Skeletal muscle satellite cell (primary cell): ENCODE data around the gene EDC4.

Experiments used
- H3K27me3 ChIP-seq: 2 replicates; pipeline ENCODE4 v1.7.0; 2013; ENCODE audit warnings: low read length; ENCODE audit not compliant: control insufficient read depth, insufficient read depth
- H3K36me3 ChIP-seq: 2 replicates; pipeline ENCODE4 v1.7.0; 2013; ENCODE audit warnings: mild to moderate bottlenecking, control low read depth, low read length; ENCODE audit not compliant: insufficient read depth
- H3K4me1 ChIP-seq: 2 replicates; pipeline ENCODE4 v1.7.0; 2013; ENCODE audit warnings: low read length; ENCODE audit not compliant: control insufficient read depth, insufficient read depth
- H3K4me2 ChIP-seq: 2 replicates; pipeline ENCODE4 v1.7.0; 2013; ENCODE audit warnings: mild to moderate bottlenecking, low read length
- H3K4me3 ChIP-seq: 2 replicates; pipeline ENCODE4 v1.7.0; 2013; ENCODE audit warnings: low read length
- H3K9ac ChIP-seq: 2 replicates; pipeline ENCODE4 v1.7.0; 2013; ENCODE audit warnings: mild to moderate bottlenecking, low read depth, low read length, moderate library complexity
- H3K9me3 ChIP-seq: replicated peaks from 2 replicates; pipeline ENCODE4 v1.7.0; 2013; ENCODE audit warnings: mild to moderate bottlenecking, control low read depth, low read length

Gene EDC4

GRCh38 chr16:67881621-67882161, 8.8 kb downstream of the EDC4 start:
- H3K4me2 ChIP-seq = no peak overlapping the region
- H3K9me3 ChIP-seq = no peaks in the 10 kb centered on the region
- H3K36me3 ChIP-seq = peaks cover 94% of the 10 kb centered on the region
- H3K4me3 ChIP-seq = no peak overlapping the region
- no peak overlapping the region for H3K9ac ChIP-seq
- H3K27me3 ChIP-seq = no peaks in the 10 kb centered on the region
- peaks cover 18% of the 10 kb centered on the region for H3K4me1 ChIP-seq

DNA sequence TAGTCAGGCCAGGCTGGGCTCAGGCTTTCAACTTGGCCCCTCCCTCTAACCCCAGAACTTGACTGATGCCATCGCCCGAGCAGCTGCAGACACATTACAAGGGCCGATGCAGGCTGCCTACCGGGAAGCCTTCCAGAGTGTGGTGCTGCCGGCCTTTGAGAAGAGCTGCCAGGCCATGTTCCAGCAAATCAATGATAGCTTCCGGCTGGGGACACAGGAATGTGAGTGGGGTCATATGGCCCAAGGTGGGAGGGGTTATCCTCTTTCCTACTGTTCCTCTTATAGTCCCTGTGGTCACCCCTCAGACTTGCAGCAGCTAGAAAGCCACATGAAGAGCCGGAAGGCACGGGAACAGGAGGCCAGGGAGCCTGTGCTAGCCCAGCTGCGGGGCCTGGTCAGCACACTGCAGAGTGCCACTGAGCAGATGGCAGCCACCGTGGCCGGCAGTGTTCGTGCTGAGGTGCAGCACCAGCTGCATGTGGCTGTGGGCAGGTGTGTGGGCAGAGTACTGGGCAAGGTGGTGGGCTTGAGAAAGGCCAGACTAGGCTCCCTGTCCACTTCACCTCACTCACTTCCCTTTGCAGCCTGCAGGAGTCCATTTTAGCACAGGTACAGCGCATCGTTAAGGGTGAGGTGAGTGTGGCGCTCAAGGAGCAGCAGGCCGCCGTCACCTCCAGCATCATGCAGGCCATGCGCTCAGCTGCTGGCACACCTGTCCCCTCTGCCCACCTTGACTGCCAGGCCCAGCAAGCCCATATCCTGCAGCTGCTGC, 9.7 kb downstream of the EDC4 start:
- peaks cover 18% of the 10 kb centered on the region for H3K4me1 ChIP-seq

DNA sequence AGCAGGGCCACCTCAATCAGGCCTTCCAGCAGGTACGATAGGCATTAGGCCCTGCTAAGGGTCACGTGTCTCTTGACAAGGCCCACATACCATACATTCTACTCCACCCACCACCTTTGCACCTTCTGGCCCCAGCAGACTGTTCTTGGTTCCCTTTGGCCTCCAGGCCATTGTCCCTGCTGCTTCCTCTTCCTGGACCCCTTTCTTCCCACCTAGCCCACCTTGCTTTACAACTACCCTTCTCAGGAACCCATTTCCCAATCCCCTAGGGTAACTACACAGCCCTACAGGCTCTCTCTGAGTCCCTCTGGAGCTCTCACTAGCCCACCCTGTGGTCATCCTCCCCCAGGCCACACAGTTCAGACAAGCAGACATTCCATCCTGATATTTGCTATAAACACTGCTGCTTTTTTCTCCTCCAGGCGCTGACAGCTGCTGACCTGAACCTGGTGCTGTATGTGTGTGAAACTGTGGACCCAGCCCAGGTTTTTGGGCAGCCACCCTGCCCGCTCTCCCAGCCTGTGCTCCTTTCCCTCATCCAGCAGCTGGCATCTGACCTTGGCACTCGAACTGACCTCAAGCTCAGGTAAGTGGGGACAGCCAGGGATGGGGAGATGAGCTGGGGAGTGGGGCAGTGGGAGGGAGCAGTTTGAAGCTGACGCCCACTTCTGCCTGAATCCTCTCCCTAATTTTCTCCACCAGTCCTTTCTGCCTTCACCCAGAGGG, 10.5 kb downstream of the EDC4 start:
- no peak overlapping the region for H3K4me2 ChIP-seq
- H3K36me3 ChIP-seq = peaks cover 78% of the 10 kb centered on the region
- no peak overlapping the region for H3K4me3 ChIP-seq
- H3K9me3 ChIP-seq = no peaks in the 10 kb centered on the region
- H3K27me3 ChIP-seq = no peaks in the 10 kb centered on the region
- H3K4me1 ChIP-seq = peaks cover 18% of the 10 kb centered on the region
- no peak overlapping the region for H3K9ac ChIP-seq

More for the DNA sequence above, 9.7 kb downstream of the EDC4 start:
- Histone ChIP-seq H3K9me3 (no peaks in the 10 kb centered on the region), H3K4me3 (no peak overlapping the region), H3K4me2 (no peak overlapping the region), H3K27me3 (no peaks in the 10 kb centered on the region), H3K9ac (no peak overlapping the region), H3K36me3 (peaks cover 85% of the 10 kb centered on the region)

GRCh38 chr16:67883872-67884261, 11.0 kb downstream of the EDC4 start:
- Histone ChIP-seq H3K4me1 (peaks cover 18% of the 10 kb centered on the region), H3K4me3 (no peak overlapping the region), H3K4me2 (no peak overlapping the region), H3K9me3 (no peaks in the 10 kb centered on the region), H3K27me3 (no peaks in the 10 kb centered on the region), H3K9ac (no peak overlapping the region), H3K36me3 (peaks cover 72% of the 10 kb centered on the region)

- Histone ChIP-seq H3K4me1 (peaks cover 18% of the 10 kb centered on the region), H3K4me2 (peak within 1 kb of the TSS; percentile 51), H3K9ac (no peak within 1 kb of the TSS), H3K27me3 (no peaks in the 10 kb centered on the region), H3K9me3 (no peaks in the 10 kb centered on the region), H3K36me3 (peaks cover 64% of the 10 kb centered on the region), H3K4me3 (no peak within 1 kb of the TSS)
Observed at GRCh38 chr16:67884684-67885083, 11.8 kb downstream of the EDC4 start, which contains the start of gene NRN1L. Gene NRN1L (plus strand): TSS chr16:67884885. CDS start chr16:67884904, 19 bp downstream.

GRCh38 chr16:67885545-67885944, 12.7 kb downstream of the EDC4 start:
- Histone ChIP-seq H3K36me3 (peaks cover 55% of the 10 kb centered on the region), H3K9ac (no peak overlapping the region), H3K4me2 (no peak overlapping the region), H3K9me3 (no peaks in the 10 kb centered on the region), H3K27me3 (no peaks in the 10 kb centered on the region), H3K4me3 (no peak overlapping the region), H3K4me1 (peaks cover 18% of the 10 kb centered on the region)

- H3K27me3 ChIP-seq = no peaks in the 10 kb centered on the region
- H3K4me2 ChIP-seq = no peak overlapping the region
- no peak overlapping the region for H3K9ac ChIP-seq
- H3K36me3 ChIP-seq = peaks cover 51% of the 10 kb centered on the region
- H3K4me1 ChIP-seq = peaks cover 18% of the 10 kb centered on the region
- H3K4me3 ChIP-seq = no peak overlapping the region
- H3K9me3 ChIP-seq = no peaks in the 10 kb centered on the region
Observed at GRCh38 chr16:67885976-67886375, 13.1 kb downstream of the EDC4 start.

GRCh38 chr16:67886387-67886786, 13.5 kb downstream of the EDC4 start:
- no peak overlapping the region for H3K4me3 ChIP-seq
- H3K36me3 ChIP-seq = peaks cover 47% of the 10 kb centered on the region
- no peaks in the 10 kb centered on the region for H3K9me3 ChIP-seq
- peaks cover 18% of the 10 kb centered on the region for H3K4me1 ChIP-seq
- no peaks in the 10 kb centered on the region for H3K27me3 ChIP-seq
- H3K4me2 ChIP-seq = no peak overlapping the region
- no peak overlapping the region for H3K9ac ChIP-seq

GRCh38 chr16:67888331-67888730, 15.5 kb downstream of the EDC4 start:
- H3K4me2 ChIP-seq = no peak overlapping the region

DNA sequence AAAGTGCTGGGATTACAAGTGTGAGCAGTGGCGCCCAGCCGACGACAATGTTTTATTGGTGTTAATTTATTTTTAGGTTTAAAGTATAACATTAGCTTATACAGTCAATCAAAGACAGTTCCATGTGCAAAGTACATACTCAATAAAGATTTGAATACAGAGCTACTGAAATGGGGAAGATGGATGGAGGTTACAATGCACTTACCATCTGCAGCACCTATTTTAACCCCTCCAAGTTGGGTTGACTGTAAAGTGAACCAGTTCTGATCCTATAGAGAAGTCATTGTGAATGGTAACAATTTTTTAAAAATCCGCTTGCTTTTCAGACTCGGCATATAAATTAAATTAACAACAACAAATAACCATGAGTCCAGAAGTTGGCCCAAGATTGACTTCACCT, 19.5 kb downstream of the EDC4 start:
- peaks cover 12% of the 10 kb centered on the region for H3K4me1 ChIP-seq
- peak overlapping the region; percentile 81 for H3K4me2 ChIP-seq
- no peaks in the 10 kb centered on the region for H3K27me3 ChIP-seq
- peak overlapping the region; percentile 66 for H3K9ac ChIP-seq
- peak overlapping the region; percentile 61 for H3K4me3 ChIP-seq
- no peaks in the 10 kb centered on the region for H3K9me3 ChIP-seq
- H3K36me3 ChIP-seq = no peaks in the 10 kb centered on the region

More at GRCh38 chr16:67888331-67888730, 15.5 kb downstream of the EDC4 start:
- Histone ChIP-seq H3K4me3 (no peak overlapping the region), H3K9me3 (no peaks in the 10 kb centered on the region), H3K27me3 (no peaks in the 10 kb centered on the region), H3K36me3 (peaks cover 27% of the 10 kb centered on the region), H3K4me1 (peaks cover 12% of the 10 kb centered on the region), H3K9ac (no peak overlapping the region)

DNA sequence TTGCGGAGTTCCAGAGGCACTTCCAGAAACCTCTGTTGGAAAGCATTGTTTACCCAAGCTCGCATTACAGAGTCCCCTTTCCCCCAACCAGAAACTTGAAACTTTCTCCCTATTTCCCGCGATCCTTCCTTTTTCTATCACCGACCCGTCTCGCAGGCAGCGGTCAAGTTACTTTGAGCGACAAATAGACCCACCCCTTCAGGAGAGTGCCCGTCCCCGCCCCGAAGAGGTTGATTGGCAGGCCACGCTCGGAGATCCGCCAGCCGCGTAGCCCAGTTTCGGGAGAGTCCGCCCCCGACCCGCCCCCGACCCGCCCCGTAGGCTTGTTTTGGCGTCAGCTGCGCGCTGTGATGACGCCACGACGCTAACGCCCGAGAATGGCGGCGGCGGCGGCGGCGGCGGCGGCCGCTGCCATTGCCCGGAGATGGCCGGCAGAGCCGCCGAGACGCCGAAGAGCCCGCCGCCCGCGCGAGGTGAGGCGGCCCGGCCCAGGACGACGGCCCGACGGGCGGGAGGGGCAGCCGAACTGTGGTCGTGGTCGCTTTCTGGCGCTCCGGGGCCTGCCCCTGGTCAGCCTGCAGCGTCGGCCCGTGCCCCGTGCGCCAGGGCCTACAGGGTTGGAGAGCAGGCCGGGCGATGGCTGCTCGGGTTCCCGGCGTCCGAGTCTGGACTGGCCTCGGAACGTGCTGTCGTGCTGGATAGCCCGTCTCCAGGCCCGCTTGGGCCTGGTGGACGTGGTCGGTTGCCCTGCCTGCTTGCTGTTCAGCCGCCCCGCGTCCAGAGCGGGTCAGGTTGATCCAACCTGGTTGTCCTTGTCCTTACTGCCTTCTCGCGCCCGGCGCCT, 20.3 kb downstream of the EDC4 start, which contains the start of gene PSKH1:
PSKH1 (plus strand) TSS at position 356 of the 844 bp plus-strand sequence. CDS start 15,496 bp downstream, outside the sequence.
- Histone ChIP-seq H3K4me1 (peaks cover 12% of the 10 kb centered on the region), H3K9ac (peak within 1 kb of the TSS; percentile 99), H3K4me2 (peak within 1 kb of the TSS; percentile 81), H3K4me3 (peak within 1 kb of the TSS; percentile 96), H3K9me3 (no peaks in the 10 kb centered on the region), H3K27me3 (no peaks in the 10 kb centered on the region), H3K36me3 (no peaks in the 10 kb centered on the region)
